Activated B cell treated with CpG ODN at 0.5 μM for 24 hours (primary cell): ENCODE data around the gene LENG1. TPM values are rescaled to one million over a fixed set of nuclear protein-coding genes. Genes with fewer than 3 reads are reported as not detected.
A peak's percentile ranks its signal among the peaks of the same experiment; 100 is the strongest.

ENCODE experiments used
- ATAC-seq: fragments of 200-7000 bp; cut with Tn5 transposase; one replicate; pipeline ENCODE4 v1.10.0; 2021; ENCODE audit warnings: low read depth, mild to moderate bottlenecking, moderate library complexity
- CTCF ChIA-PET: fragments of 350-600 bp; sonication (Branson Sonifier 250); formaldehyde crosslinking; loops from one replicate; lab custom pipeline; 2021; ENCODE audit warnings: antibody characterized with exemption; lab: Charles Lee
- POLR2A ChIA-PET: fragments of 350-600 bp; sonication (Branson Sonifier 250); formaldehyde crosslinking; loops from one replicate; lab custom pipeline; 2021; ENCODE audit warnings: antibody characterized with exemption; lab: Charles Lee
- DNase-seq: peaks from one replicate; pipeline ENCODE4 v3.0.0; 2022
- H3K27ac Mint-ChIP-seq: one replicate; pipeline ENCODE4 v1.8.0; 2020; ENCODE audit warnings: mixed read lengths
- H3K27me3 Mint-ChIP-seq: one replicate; pipeline ENCODE4 v1.8.0; 2021; ENCODE audit warnings: mixed read lengths
- H3K36me3 Mint-ChIP-seq: one replicate; pipeline ENCODE4 v1.8.0; 2021; ENCODE audit warnings: low read depth, mixed read lengths
- H3K4me1 Mint-ChIP-seq: one replicate; pipeline ENCODE4 v1.8.0; 2021; ENCODE audit warnings: mixed read lengths
- H3K4me3 Mint-ChIP-seq: one replicate; pipeline ENCODE4 v1.8.0; 2020; ENCODE audit warnings: mild to moderate bottlenecking, mixed read lengths
- H3K9me3 Mint-ChIP-seq: one replicate; pipeline ENCODE4 v1.8.0; 2020; ENCODE audit warnings: mixed read lengths
- intact Hi-C: fragments of 100-400 bp; cut with micrococcal nuclease; formaldehyde crosslinking; loops from one replicate; pipeline ENCODE4 v1.15.1; 2024
- total RNA-seq: library from RNA; stranded (reverse); gene quantifications from 2 replicates; pipeline ENCODE4 v1.2.3, GENCODE V29; 2022
- TF ChIP-seq, protein P1 (sequence below): fragments of 200-600 bp; IDR thresholded peaks from one replicate; pipeline ENCODE4 v1.8.0; 2022; ENCODE audit warnings: antibody characterized with exemption, mild to moderate bottlenecking

The LENG1 gene
- total RNA-seq, 1 donor from 2014 or later, result 8.3 TPM

- Mint-ChIP-seq H3K27me3 (no peaks in the 10 kb centered on the region), H3K27ac (peak overlapping the region; percentile 90), H3K4me3 (peak overlapping the region; percentile 85), H3K36me3 (peaks cover 27% of the 10 kb centered on the region), H3K9me3 (no peaks in the 10 kb centered on the region), H3K4me1 (peaks cover 51% of the 10 kb centered on the region)
- TF ChIP-seq, protein P1, sequence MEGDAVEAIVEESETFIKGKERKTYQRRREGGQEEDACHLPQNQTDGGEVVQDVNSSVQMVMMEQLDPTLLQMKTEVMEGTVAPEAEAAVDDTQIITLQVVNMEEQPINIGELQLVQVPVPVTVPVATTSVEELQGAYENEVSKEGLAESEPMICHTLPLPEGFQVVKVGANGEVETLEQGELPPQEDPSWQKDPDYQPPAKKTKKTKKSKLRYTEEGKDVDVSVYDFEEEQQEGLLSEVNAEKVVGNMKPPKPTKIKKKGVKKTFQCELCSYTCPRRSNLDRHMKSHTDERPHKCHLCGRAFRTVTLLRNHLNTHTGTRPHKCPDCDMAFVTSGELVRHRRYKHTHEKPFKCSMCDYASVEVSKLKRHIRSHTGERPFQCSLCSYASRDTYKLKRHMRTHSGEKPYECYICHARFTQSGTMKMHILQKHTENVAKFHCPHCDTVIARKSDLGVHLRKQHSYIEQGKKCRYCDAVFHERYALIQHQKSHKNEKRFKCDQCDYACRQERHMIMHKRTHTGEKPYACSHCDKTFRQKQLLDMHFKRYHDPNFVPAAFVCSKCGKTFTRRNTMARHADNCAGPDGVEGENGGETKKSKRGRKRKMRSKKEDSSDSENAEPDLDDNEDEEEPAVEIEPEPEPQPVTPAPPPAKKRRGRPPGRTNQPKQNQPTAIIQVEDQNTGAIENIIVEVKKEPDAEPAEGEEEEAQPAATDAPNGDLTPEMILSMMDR, result no peak
- ChIA-PET POLR2A (interaction anchor here (0.5 to 3.8 kb wide), 21 partner anchors 11 to 1462 kb away, joined by 3 to 69 read pairs (median 5); partner anchors contain the start of genes FIZ1, LENG1, LENG8 and LENG9), CTCF (interaction anchor here (0.8 to 1.7 kb wide), 4 partner anchors 22 to 52 kb away, joined by 3 to 8 read pairs (median 4); partner anchors contain the start of genes LENG1, MBOAT7, PRPF31 and TFPT)
- intact Hi-C loops, result loop anchor here (1.0 to 2.0 kb wide), 8 partner anchors 22 to 1248 kb away; partner anchors contain the start of genes LENG1, MYADM, NDUFA3 and PRPF31
- ATAC-seq (peak; percentile 80), DNase-seq (peak; percentile 92)
These were observed 22.4 kb downstream of the LENG1 start for GRCh38 chr19:54136864-54137698.

DNA sequence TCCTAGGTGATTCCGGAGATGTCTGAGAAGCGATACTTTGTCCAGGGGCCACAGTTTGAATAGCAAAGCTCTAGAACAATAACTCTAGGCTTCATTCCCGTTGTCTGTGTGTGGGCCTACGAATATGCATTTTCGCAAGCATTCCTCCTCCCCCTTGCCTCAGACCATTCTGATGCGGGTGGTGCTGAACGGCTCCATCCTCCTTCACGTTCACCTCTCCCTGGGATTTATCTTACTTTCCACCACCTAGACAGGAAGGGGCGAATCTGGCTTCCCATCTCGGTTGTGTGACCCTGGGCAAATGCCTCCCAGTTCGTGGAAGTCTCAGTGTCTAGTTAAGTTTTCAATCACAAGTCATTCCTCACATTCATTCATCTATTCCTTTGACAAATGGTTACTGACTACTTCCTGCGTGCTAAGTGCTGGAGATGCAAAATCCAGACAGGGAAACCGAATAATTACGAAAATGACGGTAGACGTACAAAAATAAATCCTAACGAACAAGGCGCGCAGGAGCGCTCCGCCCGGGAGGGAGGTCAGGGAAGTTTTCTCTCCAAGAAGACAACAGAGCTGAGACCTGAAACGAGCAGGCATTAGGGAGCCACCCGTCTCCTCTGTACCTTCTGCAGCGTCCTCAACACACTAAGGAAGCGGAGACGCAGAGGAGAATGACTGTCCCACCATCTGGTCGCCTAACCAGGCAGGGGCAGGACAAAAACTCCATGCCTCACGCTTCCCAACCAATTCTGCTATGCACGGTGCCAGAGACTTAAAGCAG, 23.2 kb downstream of the LENG1 start:
- ATAC-seq (no peak), DNase-seq (no peak)
- Mint-ChIP-seq H3K4me3 (peak overlapping the region; percentile 85), H3K27ac (peak overlapping the region; percentile 90), H3K4me1 (peaks cover 46% of the 10 kb centered on the region), H3K27me3 (no peaks in the 10 kb centered on the region), H3K36me3 (peaks cover 32% of the 10 kb centered on the region), H3K9me3 (no peaks in the 10 kb centered on the region)
- ChIA-PET CTCF (interaction anchor here (0.8 to 1.7 kb wide), 3 partner anchors 21 to 53 kb away, joined by 3 to 8 read pairs (median 4); partner anchors contain the start of genes LENG1, MBOAT7, PRPF31 and TFPT), POLR2A (interaction anchor here (0.6 to 3.8 kb wide), 15 partner anchors 12 to 1463 kb away, joined by 3 to 69 read pairs (median 7); partner anchors contain the start of genes FIZ1, LENG1, LENG8 and LENG9)
- intact Hi-C loops, result loop anchor here (2.0 kb wide), 1 partner anchor 65 kb away; the partner anchor contains the start of gene RPS9
- TF ChIP-seq, protein P1, result no peak

GRCh38 chr19:54133957-54134590, 25.4 kb downstream of the LENG1 start:
- no peaks in the 10 kb centered on the region for H3K27me3 Mint-ChIP-seq
- TF ChIP-seq, protein P1, result no peak
- ATAC-seq (no peak), DNase-seq (no peak)
- no peak overlapping the region for H3K4me3 Mint-ChIP-seq
- H3K27ac Mint-ChIP-seq, result no peak overlapping the region
- ChIA-PET CTCF (no interaction called here), POLR2A (no interaction called here)
- no peaks in the 10 kb centered on the region for H3K9me3 Mint-ChIP-seq
- peaks cover 24% of the 10 kb centered on the region for H3K4me1 Mint-ChIP-seq
- intact Hi-C loops, result no loop called here
- peaks cover 33% of the 10 kb centered on the region for H3K36me3 Mint-ChIP-seq

GRCh38 chr19:54133312-54133956, 26.1 kb downstream of the LENG1 start:
- Mint-ChIP-seq H3K27ac (no peak overlapping the region), H3K9me3 (no peaks in the 10 kb centered on the region), H3K27me3 (no peaks in the 10 kb centered on the region), H3K4me1 (peaks cover 18% of the 10 kb centered on the region), H3K36me3 (peaks cover 31% of the 10 kb centered on the region), H3K4me3 (no peak overlapping the region)
- CTCF ChIA-PET, result no interaction called here
- no peak for DNase-seq
- TF ChIP-seq, protein P1, result no peak
- POLR2A ChIA-PET, result no interaction called here
- ATAC-seq, result no peak
- intact Hi-C loops, result no loop called here
